Measurements from ENCODE around the gene WNT3. TPM values are rescaled to one million over a fixed set of nuclear protein-coding genes. Genes with fewer than 3 reads are reported as not detected.

WNT3 gene
- total and polyA plus RNA-seq, 2 donors (not counting 1 experiment from before 2014, with no cell fraction given), result 0.86 to 1.4 TPM

DNA sequence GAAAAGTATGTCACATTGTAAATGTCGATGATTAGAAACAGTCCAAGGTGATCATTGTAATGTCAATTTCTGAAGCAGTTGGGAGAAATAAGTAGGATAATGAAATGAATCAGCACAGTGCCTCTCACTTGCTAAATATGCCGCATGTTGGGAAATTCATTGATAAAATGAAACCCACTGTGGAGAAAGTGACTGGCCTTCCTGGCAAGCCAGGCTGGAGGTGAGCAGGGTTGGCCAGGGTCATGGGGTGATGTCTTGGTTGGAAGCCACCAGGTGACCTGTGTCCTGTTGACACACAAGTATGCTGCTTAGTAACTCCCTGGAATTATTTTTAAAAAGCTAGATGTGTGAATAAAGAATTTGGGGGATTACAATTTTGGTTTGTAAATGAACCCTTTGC, 18.0 kb upstream of the WNT3 start:
- H3K27ac ChIP-seq (ENCODE audit: low read length in 2 of 2), result no peak overlapping the region
- intact Hi-C loops (cut with micrococcal nuclease), result no loop called here
- H3K27me3 Mint-ChIP-seq, result peaks cover 19% of the 10 kb centered on the region

DNA sequence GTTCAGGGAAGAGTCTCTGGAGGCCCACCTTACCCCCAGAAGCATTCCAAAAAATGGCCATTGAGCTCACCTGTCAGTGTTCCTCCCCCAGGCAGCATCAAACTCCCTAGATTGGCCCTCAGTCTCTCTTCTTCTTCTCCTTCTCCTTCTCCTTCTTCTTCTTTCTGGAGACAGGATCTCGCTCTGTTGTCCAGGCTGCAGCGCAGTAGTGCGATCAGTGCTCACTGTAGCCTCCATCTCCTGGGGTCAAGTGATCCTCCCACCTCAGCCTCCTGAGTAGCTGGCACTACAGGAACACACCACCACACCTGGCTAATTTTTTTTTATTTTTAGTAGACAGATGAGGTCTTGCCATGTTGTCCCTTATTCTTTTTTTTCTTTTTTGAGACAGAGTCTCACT, 16.4 kb upstream of the WNT3 start:
- ChIA-PET CTCF (interaction anchor here (1.2 to 1.5 kb wide), 2 partner anchors 24 to 98 kb away, joined by 3 to 4 read pairs; no protein-coding TSS in a partner anchor), POLR2A (no interaction called here)
- Histone ChIP-seq H3K36me3 (replicated peaks in 1 of 2; ENCODE audit: control extremely low read depth in 1 of 2, control insufficient read depth in 1 of 2, extremely low read depth in 1 of 2, insufficient read depth in 2 of 2, low read length in 1 of 2) (no peaks in the 10 kb centered on the region), H3K79me2 (ENCODE audit: control insufficient read depth, insufficient read depth, low read length) (no peaks in the 10 kb centered on the region), H3K9me3 (ENCODE audit: control extremely low read depth in 1 of 3, control insufficient read depth in 2 of 3, insufficient read depth in 1 of 3, low read length in 2 of 3) (peaks cover 0 to 3% (median 0%) of the 10 kb centered on the region in 3 donors), H2AFZ (ENCODE audit: insufficient read depth, low read depth, low read length, poor library complexity, severe bottlenecking) (no peak overlapping the region), H3K27ac (ENCODE audit: low read length in 2 of 2) (no peak overlapping the region), H3K9ac (ENCODE audit: low read length) (no peak overlapping the region), H3K4me3 (ENCODE audit: control extremely low read depth in 1 of 5, extremely low read depth in 1 of 5, insufficient read depth in 1 of 5, low read depth in 2 of 5, low read length in 4 of 5) (no peak overlapping the region), H3K27me3 (replicated peaks in 1 of 4; ENCODE audit: control extremely low read depth in 1 of 4, control insufficient read depth in 3 of 4, insufficient read depth in 4 of 4, low read length in 3 of 4) (peaks cover 0 to 4% (median 1%) of the 10 kb centered on the region in 4 experiments), H4K20me1 (ENCODE audit: control insufficient read depth, insufficient read depth, low read length, poor library complexity, severe bottlenecking) (no peaks in the 10 kb centered on the region), H3K4me1 (ENCODE audit: control insufficient read depth in 2 of 2, insufficient read depth in 2 of 2, low read length in 2 of 2) (no peaks in the 10 kb centered on the region), H3K4me2 (replicated peaks; ENCODE audit: low read depth, low read length, poor library complexity, severe bottlenecking) (no peak overlapping the region)
- Mint-ChIP-seq H3K27me3 (peaks cover 18% of the 10 kb centered on the region), H3K27ac (no peak overlapping the region), H3K4me1 (peaks cover 4% of the 10 kb centered on the region), H3K4me3 (no peak overlapping the region), H3K9me3 (ENCODE audit: insufficient read depth) (no peaks in the 10 kb centered on the region)
- ATAC-seq (ENCODE audit: low read depth), result no peak
- DNase-seq, result no peak
- TF ChIP-seq, protein P1, sequence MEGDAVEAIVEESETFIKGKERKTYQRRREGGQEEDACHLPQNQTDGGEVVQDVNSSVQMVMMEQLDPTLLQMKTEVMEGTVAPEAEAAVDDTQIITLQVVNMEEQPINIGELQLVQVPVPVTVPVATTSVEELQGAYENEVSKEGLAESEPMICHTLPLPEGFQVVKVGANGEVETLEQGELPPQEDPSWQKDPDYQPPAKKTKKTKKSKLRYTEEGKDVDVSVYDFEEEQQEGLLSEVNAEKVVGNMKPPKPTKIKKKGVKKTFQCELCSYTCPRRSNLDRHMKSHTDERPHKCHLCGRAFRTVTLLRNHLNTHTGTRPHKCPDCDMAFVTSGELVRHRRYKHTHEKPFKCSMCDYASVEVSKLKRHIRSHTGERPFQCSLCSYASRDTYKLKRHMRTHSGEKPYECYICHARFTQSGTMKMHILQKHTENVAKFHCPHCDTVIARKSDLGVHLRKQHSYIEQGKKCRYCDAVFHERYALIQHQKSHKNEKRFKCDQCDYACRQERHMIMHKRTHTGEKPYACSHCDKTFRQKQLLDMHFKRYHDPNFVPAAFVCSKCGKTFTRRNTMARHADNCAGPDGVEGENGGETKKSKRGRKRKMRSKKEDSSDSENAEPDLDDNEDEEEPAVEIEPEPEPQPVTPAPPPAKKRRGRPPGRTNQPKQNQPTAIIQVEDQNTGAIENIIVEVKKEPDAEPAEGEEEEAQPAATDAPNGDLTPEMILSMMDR (IDR thresholded peaks at IDR 0.05), result no peak
- intact Hi-C loops (cut with micrococcal nuclease), result no loop called here
- WGBS (ENCODE audit: insufficient coverage), result 100% methylated on average over 1 of the region's 3 CpGs

More for the DNA sequence above, 18.0 kb upstream of the WNT3 start:
- peaks cover 7% of the 10 kb centered on the region for H3K4me1 Mint-ChIP-seq
- no peak overlapping the region for H3K4me3 ChIP-seq (ENCODE audit: control extremely low read depth in 1 of 5, extremely low read depth in 1 of 5, insufficient read depth in 1 of 5, low read depth in 2 of 5, low read length in 4 of 5)
- no peaks in the 10 kb centered on the region for H4K20me1 ChIP-seq (ENCODE audit: control insufficient read depth, insufficient read depth, low read length, poor library complexity, severe bottlenecking)
- no peak overlapping the region for H3K4me2 ChIP-seq (replicated peaks; ENCODE audit: low read depth, low read length, poor library complexity, severe bottlenecking)
- 95% methylated on average over 2 of the region's 2 CpGs for WGBS (ENCODE audit: insufficient coverage)
- no peak for DNase-seq
- H3K79me2 ChIP-seq (ENCODE audit: control insufficient read depth, insufficient read depth, low read length), result no peaks in the 10 kb centered on the region
- no peaks in the 10 kb centered on the region for H3K36me3 ChIP-seq (replicated peaks in 1 of 2; ENCODE audit: control extremely low read depth in 1 of 2, control insufficient read depth in 1 of 2, extremely low read depth in 1 of 2, insufficient read depth in 2 of 2, low read length in 1 of 2)
- no peak for ATAC-seq (ENCODE audit: low read depth)
- POLR2A ChIA-PET, result no interaction called here
- peaks cover 0 to 12% (median 9%) of the 10 kb centered on the region in 4 experiments for H3K27me3 ChIP-seq (replicated peaks in 1 of 4; ENCODE audit: control extremely low read depth in 1 of 4, control insufficient read depth in 3 of 4, insufficient read depth in 4 of 4, low read length in 3 of 4)
- peaks cover under 1 to 7% of the 10 kb centered on the region in 2 donors for H3K4me1 ChIP-seq (ENCODE audit: control insufficient read depth in 2 of 2, insufficient read depth in 2 of 2, low read length in 2 of 2)
- no peak overlapping the region for H3K9ac ChIP-seq (ENCODE audit: low read length)
- H3K9me3 Mint-ChIP-seq (ENCODE audit: insufficient read depth), result peaks cover 2% of the 10 kb centered on the region
- peaks cover 0 to 10% (median 0%) of the 10 kb centered on the region in 3 donors for H3K9me3 ChIP-seq (ENCODE audit: control extremely low read depth in 1 of 3, control insufficient read depth in 2 of 3, insufficient read depth in 1 of 3, low read length in 2 of 3)
- TF ChIP-seq, protein P1 (IDR thresholded peaks at IDR 0.05), result no peak
- no peak for TF ChIP-seq EZH2 (IDR thresholded peaks at IDR 0.05; ENCODE audit: borderline replicate concordance, insufficient read depth, low read depth, low read length, poor library complexity, severe bottlenecking)
- no peak overlapping the region for H3K4me3 Mint-ChIP-seq
- CTCF ChIA-PET, result interaction anchor here (1.0 to 1.2 kb wide), 3 partner anchors 13 to 1243 kb away, joined by 3 to 8 read pairs (median 3); no protein-coding TSS in a partner anchor
- peak overlapping the region; percentile 6 for H3K27ac Mint-ChIP-seq
- H2AFZ ChIP-seq (ENCODE audit: insufficient read depth, low read depth, low read length, poor library complexity, severe bottlenecking), result no peak overlapping the region
